Ectodermal cell (in vitro differentiated cells): ENCODE measurements around the gene ATP5MK.
"Not testable (repeated sequence)": the region's sequence is repeated elsewhere in the genome, so short reads cannot be mapped to it uniquely, and the experiment has no call there.

Experiments used
- H3K27ac ChIP-seq: 2 replicates; pipeline ENCODE4 v1.7.0; 2013; ENCODE audit warnings: mild to moderate bottlenecking, low read depth, low read length; ENCODE audit not compliant: insufficient read depth, poor library complexity, severe bottlenecking
- H3K27me3 ChIP-seq: 2 replicates; pipeline ENCODE4 v1.7.0; 2013; ENCODE audit warnings: mild to moderate bottlenecking, low read length; ENCODE audit not compliant: insufficient read depth, control insufficient read depth, poor library complexity, severe bottlenecking
- H3K36me3 ChIP-seq: one replicate; pipeline ENCODE4 v1.7.0; 2013; ENCODE audit warnings: low read length; ENCODE audit not compliant: control insufficient read depth, insufficient read depth
- H3K4me1 ChIP-seq: one replicate; pipeline ENCODE4 v1.7.0; 2013; ENCODE audit warnings: low read length; ENCODE audit not compliant: control insufficient read depth, insufficient read depth
- H3K4me3 ChIP-seq: 2 replicates; pipeline ENCODE4 v1.7.0; 2013; ENCODE audit warnings: low read depth, low read length, control low read depth; ENCODE audit not compliant: insufficient read depth
- H3K9me3 ChIP-seq: 2 replicates; pipeline ENCODE4 v1.7.0; 2013; ENCODE audit warnings: mild to moderate bottlenecking, low read length, moderate library complexity; ENCODE audit not compliant: control insufficient read depth
- WGBS, 2 experiments: methylation state at CpG; one replicate each; pipeline ENCODE4 v1.1.7; 2013; ENCODE audit warnings: missing lambda C conversion rate in 2 of 2; 5-methylcytosine and 5-hydroxymethylcytosine counted together

ATP5MK gene

DNA sequence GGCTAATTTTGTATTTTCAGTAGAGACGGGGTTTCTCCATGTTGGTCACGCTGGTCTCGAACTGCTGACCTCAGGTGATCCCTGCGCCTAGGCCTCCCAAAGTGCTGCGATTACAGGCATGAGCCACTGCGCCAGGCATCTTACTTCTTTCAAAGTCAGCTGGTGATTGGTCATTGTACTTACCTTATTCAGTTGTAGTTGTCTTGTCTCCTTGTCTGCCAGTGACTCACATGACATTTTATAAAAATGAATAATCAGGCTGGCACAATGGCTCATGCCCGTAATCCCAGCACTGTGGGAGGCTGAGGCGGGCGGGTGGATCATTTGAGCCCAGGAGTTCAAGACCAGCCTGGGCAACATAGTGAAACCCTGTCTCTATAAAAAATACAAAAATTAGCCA, 35.5 kb downstream of the ATP5MK start:
- H3K9me3 ChIP-seq, H3K27ac ChIP-seq, H3K4me1 ChIP-seq, H3K27me3 ChIP-seq, H3K4me3 ChIP-seq, H3K36me3 ChIP-seq: not testable (repeated sequence)
- 90 to 96% methylated on average over 9 of the region's 9 CpGs for WGBS, 2 experiments

DNA sequence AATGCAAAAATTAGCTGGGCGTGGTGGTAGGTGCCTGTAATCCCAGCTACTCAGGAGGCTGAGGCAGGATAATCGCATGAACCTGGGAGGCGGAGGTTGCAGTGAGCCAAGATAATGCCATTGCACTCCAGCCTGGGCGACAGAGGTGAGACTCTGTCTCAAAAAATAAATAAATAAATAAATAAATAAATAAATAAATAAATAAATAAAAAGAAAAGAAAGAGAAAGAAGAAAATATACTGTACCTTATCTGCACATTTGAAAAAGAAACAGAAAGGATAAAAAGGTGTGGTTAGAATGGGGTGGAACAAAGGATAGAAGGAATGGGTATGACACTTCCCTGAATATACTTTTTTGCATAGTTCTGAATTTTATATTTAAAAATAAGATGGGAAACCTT, 36.8 kb downstream of the ATP5MK start:
- not testable (repeated sequence) for H3K27me3 ChIP-seq, H3K27ac ChIP-seq, H3K4me3 ChIP-seq, H3K9me3 ChIP-seq, H3K36me3 ChIP-seq, H3K4me1 ChIP-seq
- WGBS, 2 experiments: 96 to 99% methylated on average over 3 of the region's 4 CpGs

DNA sequence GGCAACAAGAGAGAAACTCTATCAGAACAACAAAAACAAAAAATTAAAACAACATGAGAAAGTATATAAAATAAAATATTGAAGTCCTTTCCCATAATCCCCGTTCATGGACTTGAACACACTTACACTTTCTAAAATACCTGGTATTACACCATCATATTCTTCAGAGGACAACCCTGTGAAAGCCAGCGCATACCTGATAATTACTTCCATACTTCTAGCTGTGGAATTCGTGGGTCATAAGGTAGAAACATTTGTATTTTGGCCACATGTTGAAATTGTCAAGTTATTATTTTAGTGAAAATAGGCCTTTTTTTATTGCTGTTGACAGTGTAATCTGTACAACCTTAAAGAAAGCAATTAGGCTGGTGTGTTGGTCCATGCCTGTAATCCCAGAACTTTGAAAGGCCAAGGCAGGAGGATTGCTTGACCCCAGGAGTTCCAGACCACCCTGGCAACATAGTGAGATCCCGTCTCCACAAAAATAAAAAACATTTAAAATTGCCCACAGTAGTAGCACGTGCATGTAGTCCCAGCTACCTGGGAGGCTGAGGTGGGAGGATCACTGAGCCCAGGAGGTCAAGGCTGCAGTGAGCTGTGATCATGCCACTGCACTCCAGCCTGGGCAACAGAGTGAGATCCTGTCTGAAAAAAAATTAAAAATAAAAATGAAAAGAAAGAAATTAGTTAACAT, 40.2 kb downstream of the ATP5MK start:
- Histone ChIP-seq H3K36me3 (no peaks in the 10 kb centered on the region), H3K27ac (no peak overlapping the region)
- 90 to 96% methylated on average over 5 of the region's 5 CpGs for WGBS, 2 experiments

DNA sequence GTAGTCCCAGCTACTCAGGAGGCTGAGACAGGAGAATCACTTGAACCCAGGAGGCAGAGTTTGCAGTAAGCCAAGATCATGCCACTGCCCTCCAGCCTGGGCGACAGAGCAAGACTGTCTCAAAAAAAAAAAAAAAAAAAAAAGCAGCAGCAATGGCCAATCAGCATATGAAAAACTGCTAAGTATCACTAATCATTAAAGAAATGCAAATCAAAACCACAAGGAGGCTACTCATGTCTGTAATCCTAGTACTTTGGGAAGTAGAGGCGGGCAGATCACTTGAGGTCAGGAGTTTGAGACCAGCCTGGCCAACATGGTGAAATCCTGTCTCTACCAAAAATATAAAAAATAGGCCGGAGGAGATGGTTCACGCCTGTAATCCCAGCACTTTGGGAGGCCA, 41.7 kb downstream of the ATP5MK start:
- H3K27me3 ChIP-seq, H3K4me3 ChIP-seq, H3K27ac ChIP-seq, H3K9me3 ChIP-seq, H3K36me3 ChIP-seq, H3K4me1 ChIP-seq: not testable (repeated sequence)
- 87 to 89% methylated on average over 4 of the region's 4 CpGs for WGBS, 2 experiments

More for the DNA sequence above, 40.2 kb downstream of the ATP5MK start:
- Histone ChIP-seq H3K4me1 (no peaks in the 10 kb centered on the region), H3K9me3 (no peaks in the 10 kb centered on the region), H3K4me3 (no peak overlapping the region), H3K27me3 (no peaks in the 10 kb centered on the region)

DNA sequence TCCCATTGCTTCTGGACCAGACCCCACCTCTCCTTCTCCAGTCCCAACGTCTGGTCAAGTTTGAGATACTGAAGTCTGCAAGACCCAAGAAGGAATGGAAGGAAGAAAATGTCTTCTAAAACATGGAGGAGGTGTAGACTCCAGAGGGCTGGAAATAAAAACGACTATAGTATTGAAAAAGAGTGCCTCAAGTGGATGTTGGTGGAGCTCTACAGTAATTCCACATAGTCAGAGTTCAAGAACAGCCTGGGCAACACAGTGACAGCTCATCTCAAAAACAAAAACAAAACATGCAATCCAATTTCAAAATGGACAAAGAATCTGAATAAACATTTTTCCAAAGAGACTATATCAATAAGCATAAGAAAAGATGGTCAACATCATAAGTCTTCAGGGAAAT, 43.0 kb downstream of the ATP5MK start:
- Histone ChIP-seq H3K36me3 (peaks cover 1% of the 10 kb centered on the region), H3K27me3 (no peaks in the 10 kb centered on the region), H3K4me3 (no peak overlapping the region), H3K27ac (no peak overlapping the region), H3K4me1 (no peaks in the 10 kb centered on the region), H3K9me3 (no peaks in the 10 kb centered on the region)
- 64 to 77% methylated on average over 2 of the region's 2 CpGs for WGBS, 2 experiments

DNA sequence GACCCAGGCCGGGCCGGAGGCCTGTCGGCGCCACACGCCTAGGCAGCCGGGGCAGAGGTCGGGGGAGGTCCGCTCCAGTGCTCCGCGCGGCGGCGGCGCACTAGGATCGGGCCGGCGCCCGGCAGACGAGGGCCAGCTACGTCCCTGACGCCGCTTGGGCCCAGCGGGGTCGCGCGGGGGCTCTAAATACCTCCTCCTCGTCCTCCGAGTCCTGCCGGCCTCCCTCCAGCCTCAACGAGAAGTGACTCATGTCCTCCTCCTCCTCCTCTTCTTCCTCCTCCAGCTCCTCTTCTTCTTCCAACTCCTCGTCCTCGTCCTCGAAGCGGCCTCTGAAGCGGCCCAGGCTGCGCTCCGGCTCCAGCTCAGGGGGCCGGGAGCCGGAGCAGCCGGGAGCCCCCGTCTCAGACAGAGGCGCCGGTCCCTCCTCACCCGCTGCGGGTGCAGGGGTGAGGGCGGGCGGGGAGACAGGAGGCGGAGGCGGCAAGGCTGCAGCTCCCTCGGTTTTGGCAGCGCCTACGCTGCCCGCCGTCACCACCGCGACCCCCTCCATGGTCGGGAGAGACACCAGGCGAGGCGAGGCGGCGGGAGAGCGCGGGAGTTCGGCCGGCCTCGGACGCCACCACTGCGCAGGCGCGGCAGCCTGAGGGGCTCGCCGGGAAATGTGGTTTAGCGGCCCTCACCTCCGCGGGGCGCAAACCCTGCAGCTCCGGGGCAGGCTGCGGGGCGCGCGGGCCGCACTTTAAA, 45.6 kb downstream of the ATP5MK start, which contains the start of gene PCGF6:
Gene PCGF6 (minus strand): TSS at position 624 of the 744 bp plus-strand sequence. CDS start 74 bp downstream, at position 550.
- no peaks in the 10 kb centered on the region for H3K27me3 ChIP-seq
- 0 to 1% methylated on average over 82 of the region's 82 CpGs for WGBS, 2 experiments
- H3K9me3 ChIP-seq: no peaks in the 10 kb centered on the region
- peaks cover 3% of the 10 kb centered on the region for H3K36me3 ChIP-seq
- H3K4me3 ChIP-seq: peak within 1 kb of the TSS; percentile 57
- H3K4me1 ChIP-seq: no peaks in the 10 kb centered on the region
- peak within 1 kb of the TSS; percentile 81 for H3K27ac ChIP-seq

DNA sequence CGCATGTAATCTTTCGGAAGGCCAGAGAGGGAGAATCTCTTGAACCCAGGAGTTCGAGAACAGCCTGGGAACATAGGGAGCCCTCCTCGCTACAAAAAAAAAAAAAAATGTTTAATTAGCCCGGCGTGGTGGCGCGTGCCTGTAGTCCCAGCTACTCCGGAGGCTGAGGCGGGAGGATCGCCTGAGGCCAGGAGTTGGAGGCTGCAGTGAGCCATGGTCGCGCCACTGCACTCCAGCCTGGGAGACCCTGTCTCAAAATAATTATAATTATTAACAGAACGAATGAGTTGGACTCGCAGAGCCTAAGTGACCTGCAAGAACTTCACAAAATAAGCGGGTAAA, 46.1 kb downstream of the ATP5MK start:
- Histone ChIP-seq H3K9me3 (no peaks in the 10 kb centered on the region), H3K4me1 (no peaks in the 10 kb centered on the region), H3K36me3 (peaks cover 8% of the 10 kb centered on the region), H3K27me3 (no peaks in the 10 kb centered on the region), H3K4me3 (peak overlapping the region; percentile 57), H3K27ac (no peak overlapping the region)
- WGBS, 2 experiments: 56% methylated on average over 16 of the region's 16 CpGs
